Lung (tissue), 12 donors: ENCODE results near the gene RARA. TPM values are rescaled to one million over a fixed set of nuclear protein-coding genes. Genes with fewer than 3 reads are reported as not detected.

ENCODE experiments used
- ATAC-seq: fragments of 200-7000 bp; cut with Tn5 transposase; one replicate; pipeline ENCODE4 v1.9.1; 2020; ENCODE audit warnings: moderate number of reproducible peaks; ENCODE audit not compliant: insufficient read depth, low FRiP score
- DNase-seq, 3 donors: peaks; one replicate each; pipeline ENCODE4 v3.0.0-alpha.2; 2013 to 2017
- H3K27ac ChIP-seq, 2 donors: one replicate each; pipeline ENCODE4 v1.5.1; 2013; ENCODE audit warnings: mild to moderate bottlenecking in 2 of 2, moderate library complexity in 2 of 2, control low read depth in 1 of 2, inconsistent platforms in 1 of 2, low read depth in 1 of 2, low read length in 1 of 2
- H3K27me3 ChIP-seq, 3 donors: one replicate each; pipeline ENCODE4 v1.5.1; 2013; ENCODE audit warnings: low read length in 2 of 3; ENCODE audit not compliant: control insufficient read depth in 3 of 3, insufficient read depth in 3 of 3
- H3K36me3 ChIP-seq, 4 donors: one replicate each; pipeline ENCODE4 v1.5.1; 2013; ENCODE audit warnings: low read length in 4 of 4, mild to moderate bottlenecking in 1 of 4, moderate library complexity in 1 of 4; ENCODE audit not compliant: control insufficient read depth in 4 of 4, insufficient read depth in 4 of 4
- H3K4me1 ChIP-seq, 5 donors: one replicate each; pipeline ENCODE4 v1.5.1; 2013; ENCODE audit warnings: low read length in 5 of 5, mild to moderate bottlenecking in 2 of 5, moderate library complexity in 1 of 5; ENCODE audit not compliant: control insufficient read depth in 5 of 5, insufficient read depth in 5 of 5
- H3K4me3 ChIP-seq: one replicate; pipeline ENCODE4 v1.5.1; 2013; ENCODE audit warnings: mild to moderate bottlenecking, control low read depth, moderate library complexity
- H3K9ac ChIP-seq, 2 donors: one replicate each; pipeline ENCODE4 v1.5.1; 2013; ENCODE audit warnings: low read length in 2 of 2, control low read depth in 1 of 2; ENCODE audit not compliant: insufficient read depth in 1 of 2
- H3K9me3 ChIP-seq, 4 donors: one replicate each; pipeline ENCODE4 v1.5.1; 2013; ENCODE audit warnings: low read length in 3 of 4, mild to moderate bottlenecking in 1 of 4, moderate library complexity in 1 of 4; ENCODE audit not compliant: control insufficient read depth in 4 of 4, insufficient read depth in 3 of 4
- CTCF ChIP-seq: IDR thresholded peaks from 2 replicates; pipeline ENCODE4 v1.5.1; 2012; ENCODE audit warnings: mild to moderate bottlenecking; ENCODE audit errors: control extremely low read depth, extremely low read depth
- WGBS, 2 donors: extraction: QIAGEN DNeasy Blood & Tissue Kit; methylation state at CpG; one replicate each; pipeline ENCODE4 v1.1.7; 2013; 5-methylcytosine and 5-hydroxymethylcytosine counted together
- polyA plus RNA-seq, 2 donors: library from polyadenylated mRNA; stranded (reverse); fragments of 200-250 nt; gene quantifications; one replicate each; pipeline ENCODE4 v1.2.1, GENCODE V29; 2013
- total RNA-seq, 2 donors: library from RNA; depleted of rRNA in 1 of 2; stranded (reverse); fragments of >200 nt in 1 of 2; gene quantifications; one replicate each; pipeline ENCODE4 v1.2.1, GENCODE V29; 2014 to 2021
- donor health status: control.
- donor health status: control.
- donor health status: Bipolar disorder and iron deficiency.
- donor health status: healthy.
- donor health status: DM: yes; HTN: yes; CAD: no.

RARA gene
- total and polyA plus RNA-seq, 4 donors: 36.4 to 75.3 (median 50.8) TPM

GRCh38 chr17:40340327-40340726 is 31.3 kb downstream of the RARA start:
- no peaks in the 10 kb centered on the region for H3K27me3 ChIP-seq
- no peak overlapping the region for H3K9ac ChIP-seq
- peak overlapping the region in 1 of 2 donors; percentile 6 for H3K27ac ChIP-seq
- no peaks in the 10 kb centered on the region for H3K9me3 ChIP-seq
- ATAC-seq (no peak), DNase-seq (no peak)
- 96 to 100% methylated on average over 1 of the region's 1 CpG for WGBS, 2 donors
- peaks cover 0 to 5% (median 2%) of the 10 kb centered on the region in 4 donors for H3K36me3 ChIP-seq
- H3K4me1 ChIP-seq: peaks cover 11 to 50% (median 23%) of the 10 kb centered on the region in 5 donors
- H3K4me3 ChIP-seq: no peak overlapping the region
- no peak for TF ChIP-seq CTCF

GRCh38 chr17:40340880-40341807 is 32.2 kb downstream of the RARA start:
- 0 to 1% methylated on average over 48 to 55 of the region's 55 CpGs for whole genome bisulfite sequencing, 2 donors

GRCh38 chr17:40341808-40342503 is 33.0 kb downstream of the RARA start:
- Histone ChIP-seq H3K9me3 (no peaks in the 10 kb centered on the region), H3K27ac (peak overlapping the region; percentile 93 to 95), H3K4me3 (peak overlapping the region; percentile 62), H3K9ac (peak overlapping the region; percentile 23 to 46), H3K27me3 (no peaks in the 10 kb centered on the region), H3K4me1 (peaks cover 19 to 64% (median 38%) of the 10 kb centered on the region in 5 donors), H3K36me3 (peaks cover 0 to 5% (median 0%) of the 10 kb centered on the region in 4 donors)
- DNase-seq: peak; percentile 84 to 88 (median 87)
- TF ChIP-seq CTCF: no peak
- peak; percentile 62 for ATAC-seq
- WGBS, 2 donors: 0 to 3% methylated on average over 34 to 55 of the region's 55 CpGs

More at GRCh38 chr17:40340880-40341807, 32.2 kb downstream of the RARA start:
- no peak overlapping the region for H3K9ac ChIP-seq
- H3K27ac ChIP-seq: peak overlapping the region; percentile 93 to 95
- no peaks in the 10 kb centered on the region for H3K27me3 ChIP-seq
- H3K4me1 ChIP-seq: peaks cover 12 to 58% (median 31%) of the 10 kb centered on the region in 5 donors
- peak; percentile 52 for ATAC-seq
- no peaks in the 10 kb centered on the region for H3K9me3 ChIP-seq
- peaks cover 0 to 5% (median 0%) of the 10 kb centered on the region in 4 donors for H3K36me3 ChIP-seq
- no peak for TF ChIP-seq CTCF
- H3K4me3 ChIP-seq: peak overlapping the region; percentile 62
- peak; percentile 74 to 87 (median 82) for DNase-seq
